Coronary artery (tissue), 2 donors: ENCODE data around the gene CCT5.

Experiments
- DNase-seq: peaks from one replicate; pipeline ENCODE4 v3.0.0-alpha.2; 2017; ENCODE audit warnings: low spot score
- H3K27ac ChIP-seq, 2 donors: fragments of 200-600 bp; sonication (generic); one replicate each; pipeline ENCODE4 v1.5.1; 2016 to 2019
- H3K4me3 ChIP-seq: fragments of 200-600 bp; sonication (generic); 2 replicates; pipeline ENCODE4 v1.5.1; 2016; ENCODE audit warnings: mild to moderate bottlenecking, moderate library complexity
- CTCF ChIP-seq: fragments of 200-600 bp; sonication (generic); IDR thresholded peaks from one replicate; pipeline ENCODE4 v1.5.1; 2019; ENCODE audit warnings: antibody characterized with exemption

CCT5 gene

GRCh38 chr5:10215366-10215765, 34.7 kb upstream of the CCT5 start:
- TF ChIP-seq CTCF = no peak
- Histone ChIP-seq H3K27ac (no peak overlapping the region), H3K4me3 (no peak overlapping the region)
- DNase-seq = no peak

- TF ChIP-seq CTCF = no peak
- no peak overlapping the region for H3K4me3 ChIP-seq
- no peak for DNase-seq
- no peak overlapping the region for H3K27ac ChIP-seq
Observed at GRCh38 chr5:10216107-10216506, 34.0 kb upstream of the CCT5 start.

DNA sequence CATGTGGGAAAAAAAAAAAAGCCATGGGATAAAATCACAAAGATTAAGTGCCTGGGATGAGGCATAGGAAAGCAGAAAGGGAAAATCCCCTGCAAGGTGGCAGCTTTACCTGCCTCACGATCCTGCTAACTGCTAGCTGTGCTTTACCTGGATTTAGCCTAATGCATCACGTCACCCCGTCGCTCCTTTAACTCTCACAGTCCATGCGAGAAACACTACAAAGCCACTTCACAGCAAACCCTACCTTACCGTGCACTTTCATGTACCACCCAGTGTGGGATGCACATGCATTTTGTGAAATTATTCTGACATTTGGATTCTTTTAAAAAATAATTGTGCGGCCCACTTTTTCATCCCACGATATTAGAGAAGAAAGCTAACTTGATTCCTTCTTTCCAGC, 31.4 kb upstream of the CCT5 start:
- no peak for TF ChIP-seq CTCF
- no peak overlapping the region for H3K4me3 ChIP-seq
- no peak for DNase-seq

DNA sequence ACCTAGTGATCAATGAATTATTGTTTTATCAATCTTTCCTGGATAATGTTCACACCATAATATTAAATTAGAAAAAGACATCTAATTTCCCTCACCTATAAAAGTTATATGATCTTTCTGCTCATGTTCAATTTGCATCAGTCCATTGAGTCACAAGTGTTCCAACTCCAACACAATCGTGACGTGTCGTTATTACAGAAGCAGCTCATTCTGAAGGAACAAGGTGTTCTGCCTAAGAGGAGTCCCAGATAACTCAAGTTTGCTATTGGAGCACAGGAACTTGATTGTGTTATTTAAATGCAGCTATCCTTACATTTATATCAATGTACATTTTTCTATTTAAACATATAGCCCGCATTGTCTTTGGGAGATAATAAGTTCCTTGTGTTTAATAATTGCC, 31.0 kb upstream of the CCT5 start:
- TF ChIP-seq CTCF = no peak
- no peak overlapping the region for H3K4me3 ChIP-seq
- DNase-seq = no peak
- no peak overlapping the region for H3K27ac ChIP-seq

More for the DNA sequence above, 31.4 kb upstream of the CCT5 start:
- no peak overlapping the region for H3K27ac ChIP-seq

GRCh38 chr5:10220248-10220647, 29.8 kb upstream of the CCT5 start:
- Histone ChIP-seq H3K27ac (no peak overlapping the region), H3K4me3 (no peak overlapping the region)
- DNase-seq = no peak
- TF ChIP-seq CTCF = no peak

- TF ChIP-seq CTCF = no peak
- H3K27ac ChIP-seq = no peak overlapping the region
- no peak for DNase-seq
- no peak overlapping the region for H3K4me3 ChIP-seq
Observed at GRCh38 chr5:10222326-10222725, 27.8 kb upstream of the CCT5 start.

DNA sequence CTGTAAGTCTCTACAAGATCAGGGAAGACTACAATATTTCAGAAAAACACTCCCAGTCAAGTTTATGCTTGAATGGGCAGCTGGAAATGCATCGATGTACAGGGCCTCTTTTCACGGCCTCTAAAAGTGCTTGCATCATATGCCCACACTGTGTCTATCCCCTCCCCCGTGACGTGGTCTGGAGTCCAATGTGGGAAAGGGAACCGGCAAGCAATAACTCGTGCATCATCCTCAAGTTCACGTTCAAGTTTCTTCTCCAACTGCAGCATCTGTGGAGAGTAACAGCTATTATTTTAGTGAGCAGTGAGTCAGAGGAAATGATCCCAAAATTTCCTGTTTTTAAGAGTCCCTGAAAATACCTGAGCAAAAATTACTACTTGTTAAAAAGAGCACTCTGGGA, 22.7 kb upstream of the CCT5 start:
- TF ChIP-seq CTCF = no peak
- no peak for DNase-seq
- no peak overlapping the region for H3K4me3 ChIP-seq
- no peak overlapping the region for H3K27ac ChIP-seq
